NCI-H510A treated with DMSO at 0.1 percent for 48 hours (cell line): ENCODE measurements around the gene ATP7B.
"Not testable (repeated sequence)": the region's sequence is repeated elsewhere in the genome, so short reads cannot be mapped to it uniquely, and the experiment has no call there.

Experiments used
- DNase-seq: peaks from one replicate; lab custom pipeline; 2025; lab: John Stamatoyannopoulos, UW

The ATP7B gene

GRCh38 chr13:51922771-51923480 lies 88.3 kb downstream of the ATP7B start:
- no peak for DNase-seq

GRCh38 chr13:51921790-51922740 lies 89.2 kb downstream of the ATP7B start:
- no peak for DNase-seq

DNA sequence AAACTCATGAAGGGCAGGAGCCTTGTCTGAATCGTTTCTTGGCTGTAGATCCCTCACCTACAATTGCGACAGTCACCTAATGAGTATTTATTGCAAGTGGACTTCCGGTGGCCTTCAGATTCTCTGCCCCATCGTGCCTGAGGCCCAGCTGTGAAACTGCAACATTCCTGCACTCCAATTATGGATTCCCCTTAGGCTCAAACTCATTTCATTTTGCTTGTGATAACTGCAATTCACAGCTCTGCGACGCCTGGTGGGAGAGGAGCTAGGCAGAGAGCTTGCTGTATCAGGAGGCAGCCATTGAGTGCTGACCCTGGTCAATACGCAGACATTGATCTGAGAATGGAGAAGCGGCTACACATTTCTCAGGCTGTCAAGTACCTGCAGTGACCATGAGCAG lies 90.5 kb downstream of the ATP7B start:
- DNase-seq: no peak

DNA sequence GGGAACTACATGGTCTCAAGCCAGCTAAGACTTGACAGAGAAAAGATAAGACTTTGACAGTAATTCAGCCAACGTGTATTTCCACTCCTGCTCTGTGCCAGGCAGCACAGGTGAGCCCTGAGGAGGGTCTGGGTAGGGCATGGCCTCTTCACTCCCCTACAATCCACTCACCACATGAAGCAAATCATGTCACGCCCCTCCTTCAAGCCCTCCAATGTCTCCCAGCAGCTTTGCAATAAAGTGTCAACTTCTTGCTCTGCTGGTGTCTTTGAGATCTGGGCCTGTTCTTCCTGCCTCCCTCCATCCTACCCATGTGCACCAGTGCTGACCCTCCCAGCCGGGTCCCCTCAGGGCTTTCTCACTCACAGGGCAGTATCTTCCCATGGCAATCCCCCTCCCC lies 91.0 kb downstream of the ATP7B start:
- no peak for DNase-seq

GRCh38 chr13:51919531-51919930 lies 91.7 kb downstream of the ATP7B start:
- peak; percentile 45 for DNase-seq

DNA sequence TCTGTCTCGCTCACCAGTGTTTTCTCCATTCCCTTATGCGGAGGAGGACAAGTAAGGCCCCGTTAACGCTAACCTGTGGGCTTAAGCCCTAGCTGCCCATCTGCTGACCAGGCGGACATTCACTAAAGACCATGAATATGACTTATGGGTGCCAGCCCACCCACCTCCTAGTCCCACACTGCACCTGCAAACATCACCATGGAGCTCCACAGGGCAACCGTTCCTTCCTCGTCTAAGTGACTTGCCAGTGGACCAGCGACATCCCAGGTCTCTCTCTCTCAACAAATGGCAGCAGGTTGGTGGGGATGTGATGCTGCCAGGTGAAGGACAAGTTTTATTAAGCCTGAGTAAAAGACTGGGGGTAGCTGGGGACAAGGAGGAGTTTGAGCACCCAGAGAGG lies 94.3 kb downstream of the ATP7B start:
- no peak for DNase-seq

DNA sequence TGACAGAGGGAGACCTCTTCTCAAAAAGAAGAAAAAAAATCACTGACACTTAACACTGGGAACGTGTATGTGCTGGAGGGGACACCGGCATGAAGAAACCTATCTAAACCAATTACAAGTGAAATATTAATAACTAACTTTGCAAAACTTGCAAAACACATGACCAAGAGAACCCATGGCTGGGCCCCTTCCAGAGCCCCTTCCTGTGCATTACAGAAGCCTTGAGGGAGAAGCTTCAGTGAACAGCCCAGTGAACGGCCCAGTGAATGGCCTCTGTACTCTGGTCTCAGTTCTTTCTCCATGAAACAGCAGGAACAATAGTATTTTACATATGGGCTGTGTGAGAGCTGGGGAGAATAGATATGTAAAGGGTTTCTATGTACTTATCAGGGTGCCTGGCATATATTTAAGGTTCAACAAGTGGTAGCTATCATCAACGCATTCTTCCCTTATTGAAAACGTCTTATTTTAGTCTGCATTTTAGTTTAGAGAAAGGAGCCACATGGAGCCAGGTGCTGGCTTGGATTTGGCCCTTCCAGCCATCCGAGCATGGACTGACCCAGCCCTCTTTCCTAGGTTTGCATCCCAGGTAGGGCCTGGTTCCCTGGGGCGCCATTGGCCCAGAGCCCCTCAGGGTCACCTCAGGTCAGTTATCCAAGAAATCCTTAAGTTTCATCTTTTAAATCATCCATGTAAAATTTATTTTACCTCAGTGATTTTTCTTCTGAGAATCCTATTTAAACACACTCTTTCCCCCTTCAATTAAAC lies 95.0 kb downstream of the ATP7B start:
- DNase-seq: no peak

- DNase-seq: no peak
Observed at GRCh38 chr13:51914137-51914493, 97.1 kb downstream of the ATP7B start.

DNA sequence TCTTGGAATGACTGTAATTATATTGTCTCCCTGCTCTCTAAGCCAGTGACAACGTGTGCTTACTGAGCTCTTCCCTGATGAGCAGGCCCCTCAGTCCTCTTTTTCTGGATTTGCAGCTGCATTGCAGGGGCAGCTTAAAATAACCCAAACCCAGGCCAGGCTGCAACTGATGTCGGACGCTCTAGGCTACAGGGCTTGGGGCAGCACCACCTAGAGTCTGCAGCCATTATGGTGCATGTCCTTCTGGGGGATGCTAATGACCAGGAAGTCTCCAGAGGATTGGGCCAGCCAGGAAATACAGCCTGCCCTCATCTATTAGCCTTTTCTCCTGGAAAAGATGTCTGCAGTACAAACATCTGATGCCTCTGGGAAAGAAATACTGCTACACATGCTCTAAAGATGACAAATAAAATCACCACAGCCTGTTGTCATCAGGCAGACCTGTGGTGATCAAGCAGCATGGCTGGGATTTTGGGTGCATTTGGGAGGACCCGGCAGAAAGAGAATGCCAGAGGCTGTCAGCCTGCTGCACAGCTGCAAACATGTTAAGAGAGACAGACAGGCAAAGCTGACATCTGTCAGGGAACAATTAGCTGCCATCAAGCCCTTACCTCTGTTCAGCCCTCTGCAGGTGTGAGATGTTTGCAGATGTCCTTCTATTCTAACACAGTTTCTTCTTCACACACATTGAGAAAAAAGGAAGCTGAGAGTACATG lies 97.7 kb downstream of the ATP7B start:
- peak; percentile 44 for DNase-seq

DNA sequence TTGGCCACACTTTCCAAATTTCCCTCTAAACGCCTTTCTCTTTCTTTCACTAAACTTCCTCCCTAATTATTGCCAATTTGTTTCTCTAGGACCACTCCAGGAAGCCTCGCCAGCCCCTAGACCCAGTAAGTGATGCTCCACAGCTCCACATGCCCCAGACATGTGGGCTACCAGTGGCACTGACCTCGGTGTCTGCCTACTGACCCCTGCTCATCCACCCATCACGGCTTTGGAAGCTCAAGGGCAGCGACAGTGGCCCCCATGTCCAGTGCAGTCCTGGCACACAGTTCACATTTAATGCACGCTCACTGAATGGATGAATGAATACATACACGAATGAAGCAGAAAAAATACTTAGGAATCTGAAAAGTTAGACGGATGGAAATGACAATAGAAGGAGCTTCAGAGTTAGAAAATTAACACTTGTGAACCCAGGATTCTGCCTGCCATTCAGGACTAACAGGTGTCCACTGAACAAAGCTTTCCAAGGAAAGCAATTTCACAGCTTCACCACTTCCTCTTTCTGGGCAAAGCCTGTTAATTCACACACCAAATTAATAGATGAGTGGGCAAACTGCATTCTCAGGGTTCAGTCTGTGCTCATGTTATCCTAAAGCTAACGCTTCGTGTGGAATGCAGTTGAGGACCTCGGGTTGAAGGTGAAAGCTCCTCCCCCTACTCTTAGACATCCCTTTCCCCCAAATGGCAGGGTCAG lies 98.6 kb downstream of the ATP7B start:
- DNase-seq: no peak

- peak; percentile 49 for DNase-seq
Observed at GRCh38 chr13:51912091-51912490, 99.2 kb downstream of the ATP7B start.

GRCh38 chr13:51910508-51910907 lies 100.7 kb downstream of the ATP7B start:
- no peak for DNase-seq

- not testable (repeated sequence) for DNase-seq
Observed at GRCh38 chr13:51909265-51909664, 102.0 kb downstream of the ATP7B start.

DNA sequence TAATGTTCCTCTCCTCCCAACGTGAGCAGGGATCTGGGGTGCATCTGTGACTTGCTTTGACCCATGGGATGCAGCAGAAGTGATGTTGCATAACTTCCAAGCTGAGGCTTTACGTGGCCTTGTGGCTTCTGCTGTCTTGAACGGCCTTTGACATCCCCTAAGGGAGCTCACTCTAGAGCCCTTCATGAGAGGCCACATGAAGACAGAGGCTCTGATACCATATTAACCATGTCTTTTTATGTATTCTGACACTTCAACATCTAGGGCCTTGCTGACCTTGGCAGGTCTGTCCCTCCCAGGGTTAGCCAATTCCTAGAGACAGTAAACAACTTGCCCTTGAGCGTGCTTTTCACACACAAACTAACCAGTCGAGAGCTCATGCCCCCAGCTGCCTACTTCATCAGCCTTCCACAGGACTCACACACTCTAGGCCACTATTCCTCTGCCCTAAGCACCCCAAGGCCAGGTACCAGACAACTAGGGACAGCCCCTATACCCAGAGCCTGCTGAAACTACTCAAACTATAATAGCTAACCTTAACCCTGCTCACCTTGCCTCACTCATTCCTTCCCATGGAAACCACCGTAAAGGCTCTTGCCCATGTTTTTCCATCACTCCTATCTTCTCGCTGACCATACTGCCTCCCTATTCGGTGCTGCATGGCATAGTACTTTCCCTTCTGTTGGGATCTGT lies 104.1 kb downstream of the ATP7B start:
- no peak for DNase-seq

GRCh38 chr13:51906581-51906980 lies 104.7 kb downstream of the ATP7B start:
- no peak for DNase-seq

GRCh38 chr13:51905787-51906186 lies 105.5 kb downstream of the ATP7B start:
- DNase-seq: no peak

DNA sequence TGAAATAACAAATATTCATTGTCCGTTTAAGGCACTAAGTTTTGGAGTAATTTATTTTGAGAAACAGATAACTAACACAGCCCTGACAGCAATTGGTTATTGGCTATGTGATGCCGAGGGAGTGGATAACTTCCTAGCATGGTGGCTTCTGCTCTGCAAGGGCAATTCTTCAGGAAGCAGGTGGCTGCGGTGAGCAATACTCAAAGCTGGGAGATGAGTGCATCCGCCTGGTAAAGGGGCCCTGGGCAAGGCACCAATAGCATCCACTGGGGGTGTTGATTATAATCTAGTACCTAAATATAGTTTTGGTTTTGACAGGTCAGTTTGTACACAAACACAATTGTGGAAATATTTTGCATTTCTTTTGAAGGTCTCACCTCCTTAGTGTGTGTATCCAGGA lies 108.5 kb downstream of the ATP7B start:
- no peak for DNase-seq

GRCh38 chr13:51900471-51900870 lies 110.8 kb downstream of the ATP7B start:
- DNase-seq: no peak

- DNase-seq: peak; percentile 12
Observed at GRCh38 chr13:51895906-51896888, 115.1 kb downstream of the ATP7B start.
